ENCODE results near the gene THSD4.

Gene THSD4

GRCh38 chr15:71111950-71112349, 3.3 kb upstream of the THSD4 start:
- Histone ChIP-seq H3K4me1 (ENCODE audit: control insufficient read depth, insufficient read depth, low read depth, low read length) (peaks cover 12% of the 10 kb centered on the region), H2BK12ac (ENCODE audit: low read length in 2 of 2) (no peak overlapping the region), H3K4ac (ENCODE audit: low read depth in 1 of 2, low read length in 2 of 2) (no peak overlapping the region), H3K23ac (ENCODE audit: low read length in 2 of 2) (no peak overlapping the region), H4K91ac (ENCODE audit: low read length) (no peak overlapping the region), H2BK120ac (ENCODE audit: low read depth, low read length) (no peak overlapping the region), H3K9me3 (ENCODE audit: control insufficient read depth, low read length) (no peaks in the 10 kb centered on the region), H3K4me2 (ENCODE audit: low read length, poor library complexity, severe bottlenecking) (no peak overlapping the region), H3K36me3 (ENCODE audit: control insufficient read depth in 1 of 2, insufficient read depth in 2 of 2, low read depth in 1 of 2, low read length in 2 of 2) (no peaks in the 10 kb centered on the region), H2AK5ac (ENCODE audit: low read length, severe bottlenecking) (no peak overlapping the region), H3K79me1 (replicated peaks; ENCODE audit: low read length, poor library complexity, severe bottlenecking) (peaks cover 2% of the 10 kb centered on the region), H3K27ac (ENCODE audit: low read length, poor library complexity, severe bottlenecking) (no peak overlapping the region), H3K18ac (ENCODE audit: low read depth in 1 of 2, low read length in 2 of 2) (no peak overlapping the region), H3K4me3 (ENCODE audit: insufficient read depth in 1 of 2, low read depth in 1 of 2, low read length in 2 of 2) (no peak overlapping the region), H3K14ac (ENCODE audit: low read length in 2 of 2) (no peak overlapping the region), H2AFZ (ENCODE audit: low read depth, low read length) (no peak overlapping the region), H2BK15ac (ENCODE audit: low read depth, poor library complexity, severe bottlenecking) (no peak overlapping the region), H2BK5ac (ENCODE audit: low read depth, low read length, poor library complexity, severe bottlenecking) (no peak overlapping the region), H3K27me3 (ENCODE audit: control insufficient read depth in 1 of 2, insufficient read depth in 1 of 2, low read length in 2 of 2) (no peaks in the 10 kb centered on the region), H4K8ac (ENCODE audit: low read length) (no peak overlapping the region), H3K9ac (ENCODE audit: low read length) (no peak overlapping the region)
- 56% methylated on average over 3 of the region's 4 CpGs for WGBS
- no peak for DNase-seq

GRCh38 chr15:71112429-71112828, 2.8 kb upstream of the THSD4 start:
- no peak overlapping the region for H3K9ac ChIP-seq (ENCODE audit: low read length)
- DNase-seq: no peak
- no peak overlapping the region for H3K18ac ChIP-seq (ENCODE audit: low read depth in 1 of 2, low read length in 2 of 2)
- H3K79me1 ChIP-seq (replicated peaks; ENCODE audit: low read length, poor library complexity, severe bottlenecking): peaks cover 4% of the 10 kb centered on the region
- H4K91ac ChIP-seq (ENCODE audit: low read length): no peak overlapping the region
- 100% methylated on average over 1 of the region's 2 CpGs for WGBS
- no peak overlapping the region for H3K27ac ChIP-seq (ENCODE audit: low read length, poor library complexity, severe bottlenecking)
- H3K23ac ChIP-seq (ENCODE audit: low read length in 2 of 2): no peak overlapping the region
- H2BK5ac ChIP-seq (ENCODE audit: low read depth, low read length, poor library complexity, severe bottlenecking): no peak overlapping the region
- no peak overlapping the region for H2AK5ac ChIP-seq (ENCODE audit: low read length, severe bottlenecking)
- H3K9me3 ChIP-seq (ENCODE audit: control insufficient read depth, low read length): no peaks in the 10 kb centered on the region
- H3K4me3 ChIP-seq (ENCODE audit: insufficient read depth in 1 of 2, low read depth in 1 of 2, low read length in 2 of 2): no peak overlapping the region
- H2BK120ac ChIP-seq (ENCODE audit: low read depth, low read length): no peak overlapping the region
- H2BK12ac ChIP-seq (ENCODE audit: low read length in 2 of 2): no peak overlapping the region
- H4K8ac ChIP-seq (ENCODE audit: low read length): no peak overlapping the region
- H3K4ac ChIP-seq (ENCODE audit: low read depth in 1 of 2, low read length in 2 of 2): no peak overlapping the region
- no peak overlapping the region for H3K4me2 ChIP-seq (ENCODE audit: low read length, poor library complexity, severe bottlenecking)
- no peak overlapping the region for H3K14ac ChIP-seq (ENCODE audit: low read length in 2 of 2)
- no peak overlapping the region for H2BK15ac ChIP-seq (ENCODE audit: low read depth, poor library complexity, severe bottlenecking)
- H2AFZ ChIP-seq (ENCODE audit: low read depth, low read length): no peak overlapping the region
- no peaks in the 10 kb centered on the region for H3K36me3 ChIP-seq (ENCODE audit: control insufficient read depth in 1 of 2, insufficient read depth in 2 of 2, low read depth in 1 of 2, low read length in 2 of 2)
- H3K4me1 ChIP-seq (ENCODE audit: control insufficient read depth, insufficient read depth, low read depth, low read length): peaks cover 13% of the 10 kb centered on the region
- H3K27me3 ChIP-seq (ENCODE audit: control insufficient read depth in 1 of 2, insufficient read depth in 1 of 2, low read length in 2 of 2): no peaks in the 10 kb centered on the region

- no peak overlapping the region for H3K23ac ChIP-seq (ENCODE audit: low read length in 2 of 2)
- H2BK5ac ChIP-seq (ENCODE audit: low read depth, low read length, poor library complexity, severe bottlenecking): no peak overlapping the region
- H3K4me2 ChIP-seq (ENCODE audit: low read length, poor library complexity, severe bottlenecking): no peak overlapping the region
- no peak overlapping the region for H3K14ac ChIP-seq (ENCODE audit: low read length in 2 of 2)
- DNase-seq: no peak
- H3K27me3 ChIP-seq (ENCODE audit: control insufficient read depth in 1 of 2, insufficient read depth in 1 of 2, low read length in 2 of 2): no peaks in the 10 kb centered on the region
- no peak overlapping the region for H3K4ac ChIP-seq (ENCODE audit: low read depth in 1 of 2, low read length in 2 of 2)
- no peaks in the 10 kb centered on the region for H3K9me3 ChIP-seq (ENCODE audit: control insufficient read depth, low read length)
- no peak overlapping the region for H2BK15ac ChIP-seq (ENCODE audit: low read depth, poor library complexity, severe bottlenecking)
- no peak overlapping the region for H3K9ac ChIP-seq (ENCODE audit: low read length)
- H3K27ac ChIP-seq (ENCODE audit: low read length, poor library complexity, severe bottlenecking): no peak overlapping the region
- no peak overlapping the region for H2BK120ac ChIP-seq (ENCODE audit: low read depth, low read length)
- H3K4me3 ChIP-seq (ENCODE audit: insufficient read depth in 1 of 2, low read depth in 1 of 2, low read length in 2 of 2): no peak overlapping the region
- no peak overlapping the region for H3K18ac ChIP-seq (ENCODE audit: low read depth in 1 of 2, low read length in 2 of 2)
- no peak overlapping the region for H4K91ac ChIP-seq (ENCODE audit: low read length)
- H3K4me1 ChIP-seq (ENCODE audit: control insufficient read depth, insufficient read depth, low read depth, low read length): peaks cover 13% of the 10 kb centered on the region
- no peak overlapping the region for H2AK5ac ChIP-seq (ENCODE audit: low read length, severe bottlenecking)
- H4K8ac ChIP-seq (ENCODE audit: low read length): no peak overlapping the region
- WGBS: 45% methylated on average over 9 of the region's 11 CpGs
- H2BK12ac ChIP-seq (ENCODE audit: low read length in 2 of 2): no peak overlapping the region
- peaks cover 4% of the 10 kb centered on the region for H3K79me1 ChIP-seq (replicated peaks; ENCODE audit: low read length, poor library complexity, severe bottlenecking)
- H3K36me3 ChIP-seq (ENCODE audit: control insufficient read depth in 1 of 2, insufficient read depth in 2 of 2, low read depth in 1 of 2, low read length in 2 of 2): no peaks in the 10 kb centered on the region
- no peak overlapping the region for H2AFZ ChIP-seq (ENCODE audit: low read depth, low read length)
Observed at GRCh38 chr15:71114066-71114680, 1.1 kb upstream of the THSD4 start.

- H3K9ac ChIP-seq (ENCODE audit: low read length): peak overlapping the region; percentile 88
- peak overlapping the region; percentile 27 for H3K27ac ChIP-seq (ENCODE audit: low read length, poor library complexity, severe bottlenecking)
- peak overlapping the region; percentile 90 for H3K4me2 ChIP-seq (ENCODE audit: low read length, poor library complexity, severe bottlenecking)
- H3K79me1 ChIP-seq (replicated peaks; ENCODE audit: low read length, poor library complexity, severe bottlenecking): peaks cover 20% of the 10 kb centered on the region
- H4K8ac ChIP-seq (ENCODE audit: low read length): peak overlapping the region; percentile 7
- H3K27me3 ChIP-seq (ENCODE audit: control insufficient read depth in 1 of 2, insufficient read depth in 1 of 2, low read length in 2 of 2): no peaks in the 10 kb centered on the region
- peaks cover 0 to 4% of the 10 kb centered on the region in 2 experiments for H3K36me3 ChIP-seq (ENCODE audit: control insufficient read depth in 1 of 2, insufficient read depth in 2 of 2, low read depth in 1 of 2, low read length in 2 of 2)
- peak overlapping the region; percentile 32 for H2BK15ac ChIP-seq (ENCODE audit: low read depth, poor library complexity, severe bottlenecking)
- peak overlapping the region; percentile 32 for H2AFZ ChIP-seq (ENCODE audit: low read depth, low read length)
- peak; percentile 53 for DNase-seq
- H3K14ac ChIP-seq (ENCODE audit: low read length in 2 of 2): no peak overlapping the region
- H2BK120ac ChIP-seq (ENCODE audit: low read depth, low read length): peak overlapping the region; percentile 15
- under 1% methylated on average over 35 of the region's 93 CpGs for WGBS
- no peak overlapping the region for H2AK5ac ChIP-seq (ENCODE audit: low read length, severe bottlenecking)
- no peak overlapping the region for H2BK5ac ChIP-seq (ENCODE audit: low read depth, low read length, poor library complexity, severe bottlenecking)
- H3K18ac ChIP-seq (ENCODE audit: low read depth in 1 of 2, low read length in 2 of 2): peak overlapping the region in 1 of 2 experiments; percentile 35
- peak overlapping the region in 1 of 2 experiments; percentile 19 for H2BK12ac ChIP-seq (ENCODE audit: low read length in 2 of 2)
- H3K4ac ChIP-seq (ENCODE audit: low read depth in 1 of 2, low read length in 2 of 2): no peak overlapping the region
- H3K23ac ChIP-seq (ENCODE audit: low read length in 2 of 2): peak overlapping the region in 1 of 2 experiments; percentile 26
- H3K4me3 ChIP-seq (ENCODE audit: insufficient read depth in 1 of 2, low read depth in 1 of 2, low read length in 2 of 2): peak overlapping the region; percentile 76 to 86
- H3K4me1 ChIP-seq (ENCODE audit: control insufficient read depth, insufficient read depth, low read depth, low read length): peaks cover 9% of the 10 kb centered on the region
- H3K9me3 ChIP-seq (ENCODE audit: control insufficient read depth, low read length): no peaks in the 10 kb centered on the region
- peak overlapping the region; percentile 7 for H4K91ac ChIP-seq (ENCODE audit: low read length)
Observed at GRCh38 chr15:71115567-71116351, 488 bp downstream of the THSD4 start.
